ENCODE results near the gene KAT6B.
A peak's percentile ranks its signal among the peaks of the same experiment; 100 is the strongest.

The KAT6B gene

GRCh38 chr10:74827045-74827441 lies 643 bp downstream of the KAT6B start:
- CTCF ChIA-PET: interaction anchor here (1.2 to 1.9 kb wide), 2 partner anchors 147 to 194 kb away, joined by 5 to 7 read pairs; no protein-coding TSS in a partner anchor
- TF ChIP-seq ZNF76 (tag by site-specific recombination; IDR thresholded peaks at IDR 0.05; ENCODE audit: borderline replicate concordance, low read depth): no peak
- no peak for TF ChIP-seq ZNF132 (tag by site-specific recombination; IDR thresholded peaks at IDR 0.05; ENCODE audit: borderline replicate concordance)
- peak; percentile 66; the same call in 1 of the 2 replicates for TF ChIP-seq ZNF2 (tag by site-specific recombination; IDR thresholded peaks at IDR 0.05)
- no peak for TF ChIP-seq ZNF274 (IDR thresholded peaks at IDR 0.05; ENCODE audit: low read length)
- TF ChIP-seq ZNF274 (tag by site-specific recombination; IDR thresholded peaks at IDR 0.05; ENCODE audit: borderline replicate concordance): no peak
- TF ChIP-seq, protein P1, sequence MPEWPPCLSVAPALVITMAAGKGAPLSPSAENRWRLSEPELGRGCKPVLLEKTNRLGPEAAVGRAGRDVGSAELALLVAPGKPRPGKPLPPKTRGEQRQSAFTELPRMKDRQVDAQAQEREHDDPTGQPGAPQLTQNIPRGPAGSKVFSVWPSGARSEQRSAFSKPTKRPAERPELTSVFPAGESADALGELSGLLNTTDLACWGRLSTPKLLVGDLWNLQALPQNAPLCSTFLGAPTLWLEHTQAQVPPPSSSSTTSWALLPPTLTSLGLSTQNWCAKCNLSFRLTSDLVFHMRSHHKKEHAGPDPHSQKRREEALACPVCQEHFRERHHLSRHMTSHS (tag by site-specific recombination; IDR thresholded peaks at IDR 0.05): peak; percentile 18; the same call in 1 of the 2 replicates
- no peak for TF ChIP-seq ZNF114 (tag by site-specific recombination; IDR thresholded peaks at IDR 0.05)
- peak; percentile 90 for TF ChIP-seq ZNF501 (tag by site-specific recombination; IDR thresholded peaks at IDR 0.05)
- TF ChIP-seq ZNF639 (tag by site-specific recombination; IDR thresholded peaks at IDR 0.05): peak; percentile 47; the same call in 1 of the 2 replicates
- no peak for TF ChIP-seq SALL2 (tag by site-specific recombination; IDR thresholded peaks at IDR 0.05; ENCODE audit: borderline replicate concordance)
- peak; percentile 41 for TF ChIP-seq ZNF157 (tag by site-specific recombination; IDR thresholded peaks at IDR 0.05)
- TF ChIP-seq ZFP41 (tag by site-specific recombination; IDR thresholded peaks at IDR 0.05; ENCODE audit: borderline replicate concordance): no peak
- peak; percentile 55 for TF ChIP-seq SP2 (tag by site-specific recombination; IDR thresholded peaks at IDR 0.05)
- TF ChIP-seq INSM2 (tag by site-specific recombination; IDR thresholded peaks at IDR 0.05): peak; percentile 66
- TF ChIP-seq ZNF544 (tag by site-specific recombination; IDR thresholded peaks at IDR 0.05): no peak
- no peak for TF ChIP-seq HOXA7 (CRISPR knock-in tag; IDR thresholded peaks at IDR 0.05; ENCODE audit: borderline replicate concordance)
- TF ChIP-seq ZNF174 (tag by site-specific recombination; IDR thresholded peaks at IDR 0.05): no peak
- TF ChIP-seq, protein P2, sequence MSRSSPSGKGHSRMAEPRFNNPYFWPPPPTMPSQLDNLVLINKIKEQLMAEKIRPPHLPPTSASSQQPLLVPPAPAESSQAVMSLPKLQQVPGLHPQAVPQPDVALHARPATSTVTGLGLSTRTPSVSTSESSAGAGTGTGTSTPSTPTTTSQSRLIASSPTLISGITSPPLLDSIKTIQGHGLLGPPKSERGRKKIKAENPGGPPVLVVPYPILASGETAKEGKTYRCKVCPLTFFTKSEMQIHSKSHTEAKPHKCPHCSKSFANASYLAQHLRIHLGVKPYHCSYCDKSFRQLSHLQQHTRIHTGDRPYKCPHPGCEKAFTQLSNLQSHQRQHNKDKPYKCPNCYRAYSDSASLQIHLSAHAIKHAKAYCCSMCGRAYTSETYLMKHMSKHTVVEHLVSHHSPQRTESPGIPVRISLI (tag by site-specific recombination; IDR thresholded peaks at IDR 0.05): no peak
- TF ChIP-seq ZBTB17 (tag by site-specific recombination; IDR thresholded peaks at IDR 0.05): no peak; the same call in 1 of the 2 replicates
- TF ChIP-seq, protein P3, sequence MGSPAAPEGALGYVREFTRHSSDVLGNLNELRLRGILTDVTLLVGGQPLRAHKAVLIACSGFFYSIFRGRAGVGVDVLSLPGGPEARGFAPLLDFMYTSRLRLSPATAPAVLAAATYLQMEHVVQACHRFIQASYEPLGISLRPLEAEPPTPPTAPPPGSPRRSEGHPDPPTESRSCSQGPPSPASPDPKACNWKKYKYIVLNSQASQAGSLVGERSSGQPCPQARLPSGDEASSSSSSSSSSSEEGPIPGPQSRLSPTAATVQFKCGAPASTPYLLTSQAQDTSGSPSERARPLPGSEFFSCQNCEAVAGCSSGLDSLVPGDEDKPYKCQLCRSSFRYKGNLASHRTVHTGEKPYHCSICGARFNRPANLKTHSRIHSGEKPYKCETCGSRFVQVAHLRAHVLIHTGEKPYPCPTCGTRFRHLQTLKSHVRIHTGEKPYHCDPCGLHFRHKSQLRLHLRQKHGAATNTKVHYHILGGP (tag by site-specific recombination; IDR thresholded peaks at IDR 0.05): 0 out of 2 replicates have a peak, but pooled peaks have one; percentile 22
- 0 out of 2 replicates have a peak, but pooled peaks have one; percentile 64 for TF ChIP-seq ZNF645 (tag by site-specific recombination; IDR thresholded peaks at IDR 0.05)
- TF ChIP-seq ZNF596 (tag by site-specific recombination; IDR thresholded peaks at IDR 0.05): no peak
- TF ChIP-seq ZNF473 (tag by site-specific recombination; IDR thresholded peaks at IDR 0.05): no peak
- TF ChIP-seq, protein P4, sequence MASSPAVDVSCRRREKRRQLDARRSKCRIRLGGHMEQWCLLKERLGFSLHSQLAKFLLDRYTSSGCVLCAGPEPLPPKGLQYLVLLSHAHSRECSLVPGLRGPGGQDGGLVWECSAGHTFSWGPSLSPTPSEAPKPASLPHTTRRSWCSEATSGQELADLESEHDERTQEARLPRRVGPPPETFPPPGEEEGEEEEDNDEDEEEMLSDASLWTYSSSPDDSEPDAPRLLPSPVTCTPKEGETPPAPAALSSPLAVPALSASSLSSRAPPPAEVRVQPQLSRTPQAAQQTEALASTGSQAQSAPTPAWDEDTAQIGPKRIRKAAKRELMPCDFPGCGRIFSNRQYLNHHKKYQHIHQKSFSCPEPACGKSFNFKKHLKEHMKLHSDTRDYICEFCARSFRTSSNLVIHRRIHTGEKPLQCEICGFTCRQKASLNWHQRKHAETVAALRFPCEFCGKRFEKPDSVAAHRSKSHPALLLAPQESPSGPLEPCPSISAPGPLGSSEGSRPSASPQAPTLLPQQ (tag by site-specific recombination; IDR thresholded peaks at IDR 0.05): no peak
- TF ChIP-seq GLIS1 (tag by site-specific recombination; IDR thresholded peaks at IDR 0.05): peak; percentile 73
- peak; percentile 45 for TF ChIP-seq SP7 (tag by site-specific recombination; IDR thresholded peaks at IDR 0.05)

More at GRCh38 chr10:74827045-74827441, 643 bp downstream of the KAT6B start:
- Histone ChIP-seq H3K4me3 (ENCODE audit: low read depth, low read length) (peak overlapping the region; percentile 86), H3K4me1 (ENCODE audit: control insufficient read depth, insufficient read depth, low read length) (peaks cover 25% of the 10 kb centered on the region), H3K36me3 (ENCODE audit: control insufficient read depth in 2 of 2, insufficient read depth in 1 of 2, low read length in 2 of 2) (peaks cover 0 to 3% of the 10 kb centered on the region in 2 experiments; a peak in 1 of 3 replicates), H3K27ac (ENCODE audit: extremely low read depth, low read depth, low read length) (peak overlapping the region; percentile 68; the same call in 1 of the 2 replicates), H3K9me3 (ENCODE audit: control insufficient read depth, insufficient read depth, low read depth, low read length) (no peaks in the 10 kb centered on the region; the same call in 1 of the 2 replicates)
- POLR2A ChIA-PET: interaction anchor here (0.7 to 1.7 kb wide), 4 partner anchors 11 to 176 kb away, joined by 3 to 7 read pairs (median 4); no protein-coding TSS in a partner anchor

Data from HEK293 (cell line).